Astrocyte (in vitro differentiated cells and primary cell): Measurements from ENCODE around the gene IGDCC3. TPM values are rescaled to one million over a fixed set of nuclear protein-coding genes. Genes with fewer than 3 reads are reported as not detected.

ENCODE experiments used
- DNase-seq: peaks from one replicate; pipeline ENCODE4 v3.0.0-alpha.2; 2010; ENCODE audit warnings: low read depth
- FAIRE-seq: peaks from 2 replicates; lab custom pipeline; 2011; peaks lifted over from hg19 to GRCh38; lab: Jason Lieb, UNC
- H2AFZ ChIP-seq: 2 replicates; pipeline ENCODE4 v1.6.0; 2012; ENCODE audit warnings: low read depth, low read length, inconsistent platforms
- H3K27ac ChIP-seq: 2 replicates; pipeline ENCODE4 v1.5.1; 2011; ENCODE audit warnings: low read depth, low read length, inconsistent platforms
- H3K27me3 ChIP-seq: 2 replicates; pipeline ENCODE4 v1.6.0; 2011; ENCODE audit warnings: low read length, inconsistent platforms; ENCODE audit not compliant: insufficient read depth
- H3K36me3 ChIP-seq: 2 replicates; pipeline ENCODE4 v1.5.1; 2011; ENCODE audit warnings: low read length, inconsistent platforms; ENCODE audit not compliant: insufficient read depth
- H3K4me1 ChIP-seq: 2 replicates; pipeline ENCODE4 v1.5.1; 2011; ENCODE audit warnings: low read length, inconsistent platforms; ENCODE audit not compliant: insufficient read depth
- H3K4me2 ChIP-seq: 2 replicates; pipeline ENCODE4 v1.6.0; 2012; ENCODE audit warnings: low read length, inconsistent platforms
- H3K4me3 ChIP-seq: 2 replicates; pipeline ENCODE4 v1.5.1; 2011; ENCODE audit warnings: low read depth, mild to moderate bottlenecking, low read length, inconsistent platforms; ENCODE audit not compliant: insufficient read depth
- H3K79me2 ChIP-seq: 2 replicates; pipeline ENCODE4 v1.6.0; 2012; ENCODE audit warnings: mild to moderate bottlenecking, low read length, inconsistent platforms; ENCODE audit not compliant: insufficient read depth
- H3K9ac ChIP-seq: 2 replicates; pipeline ENCODE4 v1.6.0; 2012; ENCODE audit warnings: mild to moderate bottlenecking, low read length, inconsistent platforms
- H3K9me3 ChIP-seq: 2 replicates; pipeline ENCODE4 v1.5.1; 2012; ENCODE audit warnings: low read depth, mild to moderate bottlenecking, low read length, inconsistent platforms; ENCODE audit not compliant: insufficient read depth
- H4K20me1 ChIP-seq: 2 replicates; pipeline ENCODE4 v1.6.0; 2012; ENCODE audit warnings: low read length, inconsistent platforms; ENCODE audit not compliant: insufficient read depth
- H3K27ac Mint-ChIP-seq: one replicate; pipeline ENCODE4 v1.8.0; 2021; ENCODE audit warnings: mild to moderate bottlenecking, mixed read lengths; ENCODE audit not compliant: unreplicated experiment
- H3K27me3 Mint-ChIP-seq: one replicate; pipeline ENCODE4 v1.8.0; 2021; ENCODE audit warnings: low read depth, mixed read lengths; ENCODE audit not compliant: unreplicated experiment
- H3K36me3 Mint-ChIP-seq: one replicate; pipeline ENCODE4 v1.8.0; 2021; ENCODE audit warnings: low read depth, mixed read lengths; ENCODE audit not compliant: unreplicated experiment
- H3K4me1 Mint-ChIP-seq: one replicate; pipeline ENCODE4 v1.8.0; 2021; ENCODE audit warnings: low read depth, mixed read lengths; ENCODE audit not compliant: unreplicated experiment
- H3K4me3 Mint-ChIP-seq: one replicate; pipeline ENCODE4 v1.8.0; 2021; ENCODE audit warnings: mild to moderate bottlenecking, moderate library complexity, mixed read lengths; ENCODE audit not compliant: unreplicated experiment
- H3K9me3 Mint-ChIP-seq: one replicate; pipeline ENCODE4 v1.8.0; 2021; ENCODE audit warnings: mild to moderate bottlenecking, mixed read lengths; ENCODE audit not compliant: unreplicated experiment
- CTCF ChIP-seq: IDR thresholded peaks from 2 replicates; pipeline ENCODE4 v1.5.1; 2011; ENCODE audit warnings: low read depth, mild to moderate bottlenecking, inconsistent platforms, low read length, moderate library complexity; ENCODE audit not compliant: insufficient read depth
- EZH2 ChIP-seq: IDR thresholded peaks from 2 replicates; pipeline ENCODE4 v1.6.1; 2012; ENCODE audit warnings: mild to moderate bottlenecking, low read length, inconsistent platforms; ENCODE audit not compliant: insufficient read depth
- total RNA-seq: library from RNA; stranded (reverse); gene quantifications from 2 replicates; pipeline ENCODE4 v1.2.1, GENCODE V29; 2021

The IGDCC3 gene
- total RNA-seq, 1 donor from 2014 or later: 11.0 TPM

DNA sequence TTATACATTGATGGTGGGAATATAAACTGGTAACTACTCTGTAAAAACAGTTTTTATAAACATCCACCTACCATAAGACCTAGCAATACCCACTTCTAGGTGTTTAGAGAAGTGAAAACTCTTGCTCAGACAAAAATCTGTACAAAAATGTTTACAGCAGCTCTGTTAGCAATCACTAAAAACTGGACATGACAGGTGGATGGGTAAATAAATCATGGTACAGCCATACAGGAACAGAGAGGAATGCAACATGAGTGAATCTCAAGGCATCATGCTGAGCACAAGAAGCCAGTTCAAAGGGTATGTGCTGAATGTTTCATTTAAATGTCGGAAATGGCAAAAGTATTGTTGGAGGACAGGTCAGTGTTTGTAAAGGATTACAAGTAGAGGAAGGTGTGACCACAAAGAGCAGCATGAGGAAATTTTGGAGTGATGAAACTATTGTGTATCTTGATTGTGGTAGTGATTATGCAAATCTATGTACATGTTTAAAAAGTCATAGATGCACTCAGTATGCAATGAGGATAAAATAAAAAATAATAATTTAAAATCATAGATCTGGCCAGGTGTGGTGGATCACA, 84.8 kb downstream of the IGDCC3 start:
- H3K27ac Mint-ChIP-seq: no peak overlapping the region
- FAIRE-seq (no peak), DNase-seq (no peak)
- H3K27me3 ChIP-seq: peaks cover 2% of the 10 kb centered on the region
- H3K9ac ChIP-seq: no peak overlapping the region
- TF ChIP-seq EZH2 (no peak), CTCF (no peak)
- peaks cover 9% of the 10 kb centered on the region for H3K4me1 ChIP-seq
- no peaks in the 10 kb centered on the region for H3K9me3 Mint-ChIP-seq
- no peaks in the 10 kb centered on the region for H3K36me3 Mint-ChIP-seq
- H3K4me3 Mint-ChIP-seq: no peak overlapping the region
- H3K4me1 Mint-ChIP-seq: peaks cover 2% of the 10 kb centered on the region
- no peak overlapping the region for H2AFZ ChIP-seq
- H3K9me3 ChIP-seq: no peaks in the 10 kb centered on the region
- H3K36me3 ChIP-seq: no peaks in the 10 kb centered on the region
- H4K20me1 ChIP-seq: no peaks in the 10 kb centered on the region
- H3K4me2 ChIP-seq: no peak overlapping the region
- H3K27me3 Mint-ChIP-seq: peaks cover 2% of the 10 kb centered on the region
- H3K27ac ChIP-seq: no peak overlapping the region
- H3K4me3 ChIP-seq: no peak overlapping the region
- no peaks in the 10 kb centered on the region for H3K79me2 ChIP-seq

DNA sequence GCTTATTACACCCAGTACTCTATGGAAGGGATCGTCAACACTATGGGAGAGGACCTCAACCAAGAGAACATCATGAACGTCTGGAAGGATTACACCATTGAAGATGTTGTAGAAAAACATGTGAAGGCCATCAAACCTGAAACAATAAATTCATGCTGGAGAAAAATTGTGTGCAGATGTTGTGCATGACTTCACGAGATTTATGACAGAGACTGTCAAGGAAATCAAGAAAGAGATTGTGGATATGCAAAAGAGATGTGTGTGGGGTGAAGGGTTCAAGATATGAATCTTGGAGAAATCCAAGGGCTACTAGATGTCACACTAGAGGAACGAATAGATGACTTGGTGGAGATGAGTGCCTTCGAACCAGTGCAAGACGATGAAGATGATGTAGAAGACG, 87.6 kb downstream of the IGDCC3 start:
- no peak for DNase-seq
- no peaks in the 10 kb centered on the region for H3K9me3 Mint-ChIP-seq
- H4K20me1 ChIP-seq: no peaks in the 10 kb centered on the region
- no peaks in the 10 kb centered on the region for H3K4me1 Mint-ChIP-seq
- no peak overlapping the region for H3K4me3 ChIP-seq
- H3K27ac Mint-ChIP-seq: no peak overlapping the region
- H3K27ac ChIP-seq: no peak overlapping the region
- H3K4me3 Mint-ChIP-seq: no peak overlapping the region
- no peaks in the 10 kb centered on the region for H3K36me3 ChIP-seq
- no peaks in the 10 kb centered on the region for H3K9me3 ChIP-seq
- peaks cover 2% of the 10 kb centered on the region for H3K27me3 Mint-ChIP-seq
- H2AFZ ChIP-seq: no peak overlapping the region
- peaks cover 2% of the 10 kb centered on the region for H3K27me3 ChIP-seq
- no peak for FAIRE-seq
- no peaks in the 10 kb centered on the region for H3K36me3 Mint-ChIP-seq
- H3K9ac ChIP-seq: no peak overlapping the region
- no peaks in the 10 kb centered on the region for H3K79me2 ChIP-seq
- H3K4me1 ChIP-seq: peaks cover 7% of the 10 kb centered on the region
- H3K4me2 ChIP-seq: no peak overlapping the region
- TF ChIP-seq CTCF (no peak), EZH2 (no peak)

DNA sequence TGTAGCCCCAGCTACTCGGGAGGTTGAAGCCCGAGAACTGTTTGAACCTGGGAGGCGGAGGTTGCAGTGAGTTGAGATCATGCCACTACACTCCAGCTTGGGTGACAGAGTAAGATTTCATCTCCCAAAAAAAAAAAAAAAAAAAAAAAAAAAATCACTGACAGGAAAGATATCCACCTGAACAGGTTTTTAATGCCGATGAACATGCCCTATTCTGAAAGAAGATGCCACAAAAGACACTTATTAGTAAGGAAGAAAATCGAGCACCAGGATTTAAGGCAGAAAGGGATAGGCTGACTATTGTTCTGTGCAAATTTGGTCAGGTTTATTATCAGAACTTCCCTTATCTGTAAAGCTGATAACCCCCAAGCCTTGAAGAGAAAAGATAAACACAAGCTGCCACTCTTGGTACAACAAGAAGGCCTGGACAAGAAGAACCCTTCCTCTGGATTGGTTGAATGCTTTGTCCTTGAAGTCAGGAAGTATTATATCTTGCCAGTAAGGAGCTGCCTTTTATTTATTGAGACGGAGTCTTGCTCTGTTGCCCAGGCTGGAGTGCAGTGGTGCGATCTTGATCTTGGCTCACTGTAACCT, 88.4 kb downstream of the IGDCC3 start:
- Mint-ChIP-seq H3K9me3 (no peaks in the 10 kb centered on the region), H3K27ac (no peak overlapping the region), H3K36me3 (no peaks in the 10 kb centered on the region), H3K4me1 (no peaks in the 10 kb centered on the region), H3K4me3 (no peak overlapping the region), H3K27me3 (peaks cover 2% of the 10 kb centered on the region)
- Histone ChIP-seq H3K79me2 (no peaks in the 10 kb centered on the region), H3K27me3 (peaks cover 2% of the 10 kb centered on the region), H3K9me3 (no peaks in the 10 kb centered on the region), H3K27ac (no peak overlapping the region), H3K4me2 (no peak overlapping the region), H2AFZ (no peak overlapping the region), H4K20me1 (no peaks in the 10 kb centered on the region), H3K9ac (no peak overlapping the region), H3K36me3 (no peaks in the 10 kb centered on the region), H3K4me3 (no peak overlapping the region), H3K4me1 (peaks cover 6% of the 10 kb centered on the region)
- no peak for FAIRE-seq
- no peak for TF ChIP-seq CTCF
- no peak for TF ChIP-seq EZH2
- no peak for DNase-seq
